ENCODE measurements around the gene CXCL13.

CXCL13 gene

GRCh38 chr4:77619408-77619807 lies 13.8 kb downstream of the CXCL13 start:
- TF ChIP-seq Cebpa-rat (IDR thresholded peaks at IDR 0.05) = no peak
- H3K27me3 ChIP-seq = no peaks in the 10 kb centered on the region
- H3K4me1 ChIP-seq = peaks cover 0 to 6% (median 0%) of the 10 kb centered on the region in 10 experiments; a peak in 1 of 20 replicates
- H3K4me3 ChIP-seq = no peak overlapping the region
- H3K9me3 ChIP-seq (replicated peaks in 1 of 11) = no peaks in the 10 kb centered on the region
- no peaks in the 10 kb centered on the region for H4K20me1 ChIP-seq
- H3K27ac ChIP-seq = no peak overlapping the region
- no peak overlapping the region for H3K9ac ChIP-seq
- no peak overlapping the region for H3K4me2 ChIP-seq
- no peaks in the 10 kb centered on the region for H3K36me3 ChIP-seq

GRCh38 chr4:77621254-77621653 lies 15.6 kb downstream of the CXCL13 start:
- Histone ChIP-seq H3K27ac (no peak overlapping the region), H3K4me3 (no peak overlapping the region), H3K36me3 (no peaks in the 10 kb centered on the region), H3K4me1 (peaks cover 0 to 5% (median 0%) of the 10 kb centered on the region in 10 experiments; a peak in 1 of 20 replicates), H3K27me3 (no peaks in the 10 kb centered on the region), H3K4me2 (no peak overlapping the region), H4K20me1 (no peaks in the 10 kb centered on the region), H3K9ac (no peak overlapping the region), H3K9me3 (replicated peaks in 1 of 11) (no peaks in the 10 kb centered on the region)
- TF ChIP-seq Cebpa-rat (IDR thresholded peaks at IDR 0.05) = no peak

GRCh38 chr4:77623091-77623490 lies 17.5 kb downstream of the CXCL13 start:
- H3K27ac ChIP-seq = no peak overlapping the region
- no peaks in the 10 kb centered on the region for H4K20me1 ChIP-seq
- H3K9ac ChIP-seq = no peak overlapping the region
- H3K4me1 ChIP-seq = peaks cover 0 to 5% (median 0%) of the 10 kb centered on the region in 10 experiments; a peak in 1 of 20 replicates
- no peaks in the 10 kb centered on the region for H3K9me3 ChIP-seq (replicated peaks in 1 of 11)
- no peaks in the 10 kb centered on the region for H3K36me3 ChIP-seq
- H3K27me3 ChIP-seq = no peaks in the 10 kb centered on the region
- H3K4me3 ChIP-seq = no peak overlapping the region
- no peak overlapping the region for H3K4me2 ChIP-seq
- no peak for TF ChIP-seq Cebpa-rat (IDR thresholded peaks at IDR 0.05)

GRCh38 chr4:77624213-77624612 lies 18.6 kb downstream of the CXCL13 start:
- no peak overlapping the region for H3K4me2 ChIP-seq
- no peak overlapping the region for H3K4me3 ChIP-seq
- TF ChIP-seq Cebpa-rat (IDR thresholded peaks at IDR 0.05) = no peak
- H3K9me3 ChIP-seq (replicated peaks in 1 of 11) = no peaks in the 10 kb centered on the region
- H3K36me3 ChIP-seq = no peaks in the 10 kb centered on the region
- no peaks in the 10 kb centered on the region for H3K4me1 ChIP-seq
- H3K9ac ChIP-seq = no peak overlapping the region
- H4K20me1 ChIP-seq = no peaks in the 10 kb centered on the region
- H3K27me3 ChIP-seq = no peaks in the 10 kb centered on the region
- no peak overlapping the region for H3K27ac ChIP-seq

- H3K36me3 ChIP-seq = no peaks in the 10 kb centered on the region
- no peak overlapping the region for H3K4me2 ChIP-seq
Measured at GRCh38 chr4:77625485-77625884, 19.9 kb downstream of the CXCL13 start.

GRCh38 chr4:77629885-77630284 lies 24.3 kb downstream of the CXCL13 start:
- no peak overlapping the region for H3K9ac ChIP-seq
- no peak for TF ChIP-seq Cebpa-rat (IDR thresholded peaks at IDR 0.05)

More at GRCh38 chr4:77625485-77625884, 19.9 kb downstream of the CXCL13 start:
- Histone ChIP-seq H4K20me1 (no peaks in the 10 kb centered on the region), H3K4me1 (no peaks in the 10 kb centered on the region), H3K9ac (no peak overlapping the region), H3K4me3 (no peak overlapping the region), H3K27me3 (no peaks in the 10 kb centered on the region), H3K27ac (no peak overlapping the region), H3K9me3 (replicated peaks in 1 of 11) (no peaks in the 10 kb centered on the region)
- TF ChIP-seq Cebpa-rat (IDR thresholded peaks at IDR 0.05) = no peak

GRCh38 chr4:77631276-77631675 lies 25.7 kb downstream of the CXCL13 start:
- Histone ChIP-seq H4K20me1 (no peaks in the 10 kb centered on the region), H3K9ac (no peak overlapping the region), H3K36me3 (no peaks in the 10 kb centered on the region), H3K27ac (no peak overlapping the region), H3K4me1 (no peaks in the 10 kb centered on the region), H3K4me3 (no peak overlapping the region), H3K4me2 (no peak overlapping the region), H3K9me3 (replicated peaks in 1 of 11) (peaks cover 0 to 19% (median 2%) of the 10 kb centered on the region in 11 experiments; a peak in 11 of 22 replicates), H3K27me3 (no peaks in the 10 kb centered on the region)
- TF ChIP-seq Cebpa-rat (IDR thresholded peaks at IDR 0.05) = no peak

More at GRCh38 chr4:77629885-77630284, 24.3 kb downstream of the CXCL13 start:
- no peaks in the 10 kb centered on the region for H4K20me1 ChIP-seq
- no peaks in the 10 kb centered on the region for H3K27me3 ChIP-seq
- H3K27ac ChIP-seq = no peak overlapping the region
- no peak overlapping the region for H3K4me3 ChIP-seq
- H3K36me3 ChIP-seq = no peaks in the 10 kb centered on the region
- H3K4me1 ChIP-seq = no peaks in the 10 kb centered on the region
- H3K4me2 ChIP-seq = no peak overlapping the region
- peaks cover 0 to 10% (median 0%) of the 10 kb centered on the region in 11 experiments; a peak in 4 of 22 replicates for H3K9me3 ChIP-seq (replicated peaks in 1 of 11)

GRCh38 chr4:77634132-77634785 lies 28.6 kb downstream of the CXCL13 start:
- no peak overlapping the region for H3K4me2 ChIP-seq
- no peaks in the 10 kb centered on the region for H3K4me1 ChIP-seq
- H4K20me1 ChIP-seq = no peaks in the 10 kb centered on the region
- no peaks in the 10 kb centered on the region for H3K36me3 ChIP-seq
- peaks cover 3 to 29% (median 9%) of the 10 kb centered on the region in 11 experiments; a peak in 17 of 22 replicates for H3K9me3 ChIP-seq (replicated peaks in 1 of 11)
- H3K4me3 ChIP-seq = no peak overlapping the region
- no peak for TF ChIP-seq Cebpa-rat (IDR thresholded peaks at IDR 0.05)
- no peaks in the 10 kb centered on the region for H3K27me3 ChIP-seq
- no peak overlapping the region for H3K9ac ChIP-seq
- no peak overlapping the region for H3K27ac ChIP-seq

GRCh38 chr4:77635246-77635645 lies 29.6 kb downstream of the CXCL13 start:
- TF ChIP-seq Cebpa-rat (IDR thresholded peaks at IDR 0.05) = no peak
- no peaks in the 10 kb centered on the region for H4K20me1 ChIP-seq
- no peaks in the 10 kb centered on the region for H3K27me3 ChIP-seq
- H3K27ac ChIP-seq = no peak overlapping the region
- H3K9me3 ChIP-seq (replicated peaks in 1 of 11) = peaks cover 3 to 29% (median 9%) of the 10 kb centered on the region in 11 experiments; a peak in 17 of 22 replicates
- H3K4me3 ChIP-seq = no peak overlapping the region
- H3K9ac ChIP-seq = no peak overlapping the region
- H3K4me1 ChIP-seq = no peaks in the 10 kb centered on the region
- H3K36me3 ChIP-seq = no peaks in the 10 kb centered on the region
- H3K4me2 ChIP-seq = no peak overlapping the region

- no peaks in the 10 kb centered on the region for H3K27me3 ChIP-seq
- no peak overlapping the region for H3K27ac ChIP-seq
- H3K36me3 ChIP-seq = no peaks in the 10 kb centered on the region
- no peak overlapping the region for H3K9ac ChIP-seq
- no peak for TF ChIP-seq Cebpa-rat (IDR thresholded peaks at IDR 0.05)
- H4K20me1 ChIP-seq = no peaks in the 10 kb centered on the region
- no peaks in the 10 kb centered on the region for H3K4me1 ChIP-seq
- H3K4me3 ChIP-seq = no peak overlapping the region
- H3K4me2 ChIP-seq = no peak overlapping the region
- H3K9me3 ChIP-seq (replicated peaks in 1 of 11) = peaks cover 3 to 29% (median 9%) of the 10 kb centered on the region in 11 experiments; a peak in 17 of 22 replicates
Measured at GRCh38 chr4:77635876-77636275, 30.3 kb downstream of the CXCL13 start.
